WI38 (cell line): ENCODE data around the gene CDH23.

Source experiments
- H3K4me3 ChIP-seq: 2 replicates; pipeline ENCODE4 v1.5.1; 2011; ENCODE audit warnings: low read depth, mild to moderate bottlenecking, control low read depth, low read length
- TF ChIP-seq, protein P1 (sequence below): IDR thresholded peaks from 2 replicates; pipeline ENCODE4 v1.5.1; 2012; ENCODE audit warnings: low read depth, mild to moderate bottlenecking, control low read depth, low read length

Gene CDH23

DNA sequence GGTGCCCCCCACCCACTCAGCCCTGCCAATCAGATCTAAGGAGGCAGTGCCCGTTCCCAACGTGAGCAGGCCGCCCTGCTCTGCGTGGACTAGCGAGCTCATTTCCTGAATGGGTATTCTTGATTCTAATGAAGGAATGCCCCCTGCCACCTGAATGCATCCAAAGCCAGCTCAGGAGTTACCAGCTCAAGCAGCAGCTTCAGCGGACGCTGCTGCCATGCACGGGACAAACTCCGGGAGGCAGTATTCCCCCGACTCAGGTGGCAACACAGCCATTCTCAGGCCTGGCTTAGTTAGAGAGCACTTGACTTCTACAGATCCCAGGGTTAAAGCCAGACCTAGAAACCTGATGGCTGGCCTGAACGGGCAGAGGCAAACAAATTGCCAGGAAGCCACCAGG, 428.5 kb downstream of the CDH23 start:
- TF ChIP-seq, protein P1, sequence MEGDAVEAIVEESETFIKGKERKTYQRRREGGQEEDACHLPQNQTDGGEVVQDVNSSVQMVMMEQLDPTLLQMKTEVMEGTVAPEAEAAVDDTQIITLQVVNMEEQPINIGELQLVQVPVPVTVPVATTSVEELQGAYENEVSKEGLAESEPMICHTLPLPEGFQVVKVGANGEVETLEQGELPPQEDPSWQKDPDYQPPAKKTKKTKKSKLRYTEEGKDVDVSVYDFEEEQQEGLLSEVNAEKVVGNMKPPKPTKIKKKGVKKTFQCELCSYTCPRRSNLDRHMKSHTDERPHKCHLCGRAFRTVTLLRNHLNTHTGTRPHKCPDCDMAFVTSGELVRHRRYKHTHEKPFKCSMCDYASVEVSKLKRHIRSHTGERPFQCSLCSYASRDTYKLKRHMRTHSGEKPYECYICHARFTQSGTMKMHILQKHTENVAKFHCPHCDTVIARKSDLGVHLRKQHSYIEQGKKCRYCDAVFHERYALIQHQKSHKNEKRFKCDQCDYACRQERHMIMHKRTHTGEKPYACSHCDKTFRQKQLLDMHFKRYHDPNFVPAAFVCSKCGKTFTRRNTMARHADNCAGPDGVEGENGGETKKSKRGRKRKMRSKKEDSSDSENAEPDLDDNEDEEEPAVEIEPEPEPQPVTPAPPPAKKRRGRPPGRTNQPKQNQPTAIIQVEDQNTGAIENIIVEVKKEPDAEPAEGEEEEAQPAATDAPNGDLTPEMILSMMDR: 0 out of 2 replicates have a peak, but pooled peaks have one; percentile 9
- H3K4me3 ChIP-seq: no peak overlapping the region

DNA sequence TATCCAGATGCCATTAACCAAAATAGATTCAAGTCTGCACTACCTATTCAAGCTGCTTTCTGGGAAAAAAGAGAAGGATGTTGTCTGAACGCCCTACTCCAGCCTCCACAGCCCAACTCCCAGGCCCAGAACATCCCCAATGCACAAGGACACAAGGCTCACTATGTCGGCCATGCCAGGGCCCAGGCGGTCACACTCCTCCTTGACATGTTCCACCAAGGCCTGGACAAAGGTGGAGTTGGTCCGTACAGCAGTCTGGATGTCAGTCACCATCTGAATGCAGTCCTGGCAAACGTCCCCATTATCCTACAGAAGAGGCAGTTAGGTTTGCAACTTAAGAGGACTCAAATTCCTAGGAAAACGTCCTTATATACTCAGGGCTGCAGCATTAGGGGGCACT, 431.1 kb downstream of the CDH23 start:
- TF ChIP-seq, protein P1: no peak
- H3K4me3 ChIP-seq: no peak overlapping the region

DNA sequence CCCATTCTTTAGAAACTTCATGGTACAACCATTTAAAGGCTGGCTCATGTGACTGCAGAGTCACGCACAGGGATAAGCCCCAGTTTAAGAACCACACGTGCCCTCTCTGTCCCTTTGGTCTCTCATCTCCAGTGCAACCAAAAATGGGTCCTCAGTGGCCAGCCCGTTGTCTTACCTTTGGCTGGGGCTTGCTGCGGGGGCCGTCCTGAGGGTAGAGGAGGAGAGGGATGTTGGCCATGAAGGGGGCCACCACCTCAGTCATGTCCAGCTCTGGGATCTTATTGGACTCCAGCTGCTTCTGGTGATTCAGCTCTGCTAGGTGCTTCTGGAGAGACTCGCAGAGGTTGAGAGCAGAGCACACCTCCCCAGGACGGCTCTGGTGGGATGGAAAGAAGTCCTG, 432.0 kb downstream of the CDH23 start:
- H3K4me3 ChIP-seq: no peak overlapping the region

DNA sequence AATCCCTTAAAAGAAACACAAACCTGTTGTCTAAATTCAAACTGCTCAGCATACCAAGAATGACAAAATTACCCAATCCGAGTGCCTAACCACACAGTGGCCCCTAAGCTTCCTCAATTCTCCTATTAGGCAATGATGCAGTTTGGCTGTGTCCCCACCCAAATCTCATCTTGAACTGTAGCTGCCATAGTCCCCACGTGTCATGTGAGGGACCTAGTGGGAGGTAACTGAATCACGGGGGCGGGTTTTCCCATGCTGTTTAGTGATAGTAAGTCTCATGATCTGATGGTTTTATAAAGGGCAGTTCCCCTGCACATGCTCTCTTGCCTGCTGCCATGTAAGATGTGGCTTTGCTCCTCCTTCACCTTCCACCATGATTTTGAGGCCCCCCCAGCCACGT, 432.5 kb downstream of the CDH23 start:
- H3K4me3 ChIP-seq: no peak overlapping the region
- TF ChIP-seq, protein P1: no peak

More for the DNA sequence above, 432.0 kb downstream of the CDH23 start:
- TF ChIP-seq, protein P1: no peak

DNA sequence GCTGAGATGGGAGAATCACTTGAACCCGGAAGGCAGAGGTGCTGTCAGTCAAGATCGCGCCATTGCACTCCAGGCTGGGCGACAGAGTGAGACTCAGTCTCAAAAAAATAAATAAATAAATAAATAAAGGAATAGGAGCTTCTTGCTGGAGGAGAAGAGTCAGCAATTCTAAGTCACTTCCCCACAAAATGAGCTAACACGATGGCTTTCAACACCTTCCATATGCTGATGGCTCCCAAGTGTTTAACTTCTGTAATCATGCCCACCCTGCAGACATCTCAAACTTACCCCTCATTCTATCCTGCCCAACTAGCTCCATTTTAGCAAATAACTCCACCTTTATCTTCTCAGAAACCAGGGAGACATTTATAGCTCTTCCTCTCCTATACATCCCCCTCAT, 433.2 kb downstream of the CDH23 start:
- TF ChIP-seq, protein P1: no peak

DNA sequence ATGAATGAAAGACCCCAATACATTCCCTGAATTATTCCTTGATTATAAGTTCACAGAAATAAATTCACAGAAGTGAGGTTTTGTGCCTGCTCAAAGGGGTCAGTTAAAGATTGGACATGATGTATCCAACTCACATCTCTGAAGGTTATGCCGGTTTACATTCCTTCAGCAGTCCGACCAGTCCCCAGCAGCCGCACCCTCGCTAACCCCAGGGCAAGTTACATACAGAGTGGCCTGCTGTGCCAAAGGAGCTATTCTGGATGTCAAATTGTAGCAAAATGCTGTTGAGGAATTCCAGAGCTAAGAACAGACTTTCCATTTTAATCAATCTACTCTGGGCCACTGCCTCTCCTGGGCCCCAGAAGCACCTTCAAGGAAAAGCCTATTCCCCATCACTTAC, 434.0 kb downstream of the CDH23 start:
- H3K4me3 ChIP-seq: no peak overlapping the region

More for the DNA sequence above, 433.2 kb downstream of the CDH23 start:
- H3K4me3 ChIP-seq: no peak overlapping the region

DNA sequence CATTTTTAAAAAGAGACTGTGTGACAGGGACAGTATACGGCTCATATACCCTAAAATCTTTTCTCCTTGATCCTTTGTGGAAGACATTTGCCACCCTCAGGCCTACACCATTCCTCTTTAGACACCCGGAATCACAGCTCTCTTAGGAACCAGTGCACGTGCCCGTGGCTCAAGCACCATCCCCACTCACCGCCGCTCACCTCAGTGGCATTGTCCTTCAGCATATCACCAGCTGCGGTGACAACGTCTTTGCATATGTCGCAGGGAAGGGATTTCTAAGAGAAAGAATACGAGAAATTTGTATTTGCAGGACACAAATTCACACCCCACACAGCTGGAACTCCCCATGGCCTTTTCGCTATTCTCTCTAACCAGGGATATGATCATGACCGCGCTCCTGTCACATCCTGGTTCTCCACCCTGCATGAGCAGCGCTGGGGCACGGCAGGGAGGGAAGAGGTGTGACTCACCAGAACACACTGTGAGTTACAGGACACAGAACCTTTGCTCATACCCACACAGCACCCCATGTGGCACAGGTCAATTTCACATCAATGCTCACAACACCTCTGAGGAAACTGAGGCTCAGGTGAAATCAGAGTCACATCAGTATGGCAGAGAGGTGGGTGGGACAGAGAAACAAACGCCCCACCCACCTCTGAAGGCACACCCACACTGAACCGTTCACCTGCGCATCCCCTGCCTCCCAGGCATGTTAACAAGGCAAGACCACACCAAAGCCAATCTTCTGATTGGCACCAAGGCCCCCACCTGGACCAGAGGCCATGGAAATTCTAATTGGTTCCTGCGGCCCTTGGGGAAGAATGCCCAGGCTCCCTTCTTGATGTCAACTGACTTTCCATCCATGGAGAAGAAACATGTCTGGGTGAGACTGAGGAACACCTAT, 435.2 kb downstream of the CDH23 start:
- TF ChIP-seq, protein P1: no peak
- H3K4me3 ChIP-seq: no peak overlapping the region

More for the DNA sequence above, 434.0 kb downstream of the CDH23 start:
- TF ChIP-seq, protein P1: no peak
